ENCODE results near the gene CSPG4. TPM values are rescaled to one million over a fixed set of nuclear protein-coding genes. Genes with fewer than 3 reads are reported as not detected.
A peak's percentile ranks its signal among the peaks of the same experiment; 100 is the strongest.

The CSPG4 gene
- total and polyA plus RNA-seq, 2 of the 4 experiments (the other 2 are of a cell fraction), result 12.4 to 28.4 TPM

DNA sequence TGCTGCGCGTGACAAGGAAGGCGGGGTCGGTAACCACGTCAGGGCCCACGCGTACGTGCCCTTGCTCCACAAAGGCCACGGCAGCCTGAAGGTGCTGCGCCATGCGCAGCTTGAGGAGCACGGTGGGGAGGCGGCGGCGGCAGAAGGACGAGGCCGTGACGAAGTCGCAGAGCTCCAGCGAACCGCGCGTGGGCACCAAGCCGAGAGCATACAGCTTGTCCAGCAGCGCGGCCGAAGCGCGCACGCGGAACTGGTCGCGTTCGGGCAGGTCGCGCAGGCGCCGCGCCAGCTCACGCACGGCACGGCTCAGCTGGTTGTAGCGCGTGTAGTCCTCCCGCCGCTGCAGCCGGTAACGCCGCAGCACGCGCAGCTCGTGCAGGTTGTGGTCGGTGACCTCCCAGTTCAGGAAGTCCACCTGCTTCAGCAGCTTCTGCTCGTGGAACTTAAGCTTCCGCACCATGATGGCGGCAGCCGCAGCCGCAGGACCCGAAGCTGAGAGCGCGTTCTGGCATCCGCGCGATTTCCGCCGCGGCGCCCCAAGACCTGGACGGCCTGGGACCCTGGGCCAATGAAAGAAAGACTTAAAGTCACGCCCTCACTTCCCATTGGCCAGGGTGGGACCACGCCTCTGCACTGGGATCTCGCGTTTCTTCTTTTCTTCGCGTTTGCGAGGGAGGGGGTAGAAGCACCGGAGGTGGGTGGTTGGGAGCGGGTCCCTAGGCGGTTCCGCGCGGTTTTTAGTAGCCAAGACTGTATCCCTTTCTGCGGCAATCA is 72.8 kb downstream of the CSPG4 start, which contains the start of gene IMP3:
Gene IMP3 (minus strand): TSS at position 516 of the 774 bp plus-strand sequence. CDS start 56 bp downstream, at position 460.
- H3K23ac ChIP-seq (ENCODE audit: low read depth, low read length), result peak within 1 kb of the TSS; percentile 96
- H2BK5ac ChIP-seq (ENCODE audit: low read depth, low read length, poor library complexity, severe bottlenecking), result peak within 1 kb of the TSS; percentile 93
- peaks cover 13 to 46% of the 10 kb centered on the region in 2 experiments for H3K79me1 ChIP-seq (ENCODE audit: low read depth in 1 of 2, low read length in 2 of 2)
- H2AK9ac ChIP-seq (replicated peaks; ENCODE audit: low read depth, low read length, poor library complexity), result peak within 1 kb of the TSS; percentile 99
- H3K27ac ChIP-seq (ENCODE audit: insufficient read depth, low read length), result peak within 1 kb of the TSS; percentile 92
- in situ Hi-C loops (cut with MboI; ENCODE audit: low sequenced_read_pairs) (loop anchor here (5.0 kb wide), 1 partner anchor 42 kb away; no protein-coding TSS in a partner anchor), dilution Hi-C loops (cut with HindIII; ENCODE audit: low sequenced_read_pairs, unreplicated experiment) (no loop called here), intact Hi-C loops (cut with micrococcal nuclease) (loop anchor here (2.0 to 5.0 kb wide), 3 partner anchors 21 to 188 kb away; partner anchors contain the start of gene SIN3A)
- peak within 1 kb of the TSS; percentile 93 for H3K9ac ChIP-seq (ENCODE audit: low read depth, low read length)
- peaks cover 24% of the 10 kb centered on the region for H4K20me1 ChIP-seq (ENCODE audit: insufficient read depth, low read length)
- H2AFZ ChIP-seq (replicated peaks; ENCODE audit: low read length, poor library complexity), result peak within 1 kb of the TSS; percentile 97
- peak within 1 kb of the TSS; percentile 59 for H2BK120ac ChIP-seq (ENCODE audit: low read depth, low read length)
- no peaks in the 10 kb centered on the region for H3K36me3 ChIP-seq (ENCODE audit: control insufficient read depth, insufficient read depth, low read length)
- peak within 1 kb of the TSS; percentile 77 for H3K4me3 ChIP-seq (ENCODE audit: insufficient read depth, low read depth, low read length)
- peak within 1 kb of the TSS; percentile 98 for H3K4me2 ChIP-seq (ENCODE audit: low read depth, low read length)
- H4K91ac ChIP-seq (ENCODE audit: insufficient read depth, low read depth, low read length), result peak within 1 kb of the TSS; percentile 93
- peak within 1 kb of the TSS; percentile 7; the same call in 1 of the 3 replicates for H2BK15ac ChIP-seq (ENCODE audit: low read depth, low read length)
- 0 out of 2 replicates have a peak, but pooled peaks cover 4% of the 10 kb centered on the region for H3K9me1 ChIP-seq (ENCODE audit: insufficient read depth, low read length)
- peaks cover 4% of the 10 kb centered on the region; the same call in 1 of the 2 replicates for H3K4me1 ChIP-seq (ENCODE audit: control insufficient read depth, insufficient read depth, low read length)
- H2AK5ac ChIP-seq (ENCODE audit: low read depth, low read length), result peak within 1 kb of the TSS; percentile 94
- no TSS peak for BruUV-seq (replicated peaks)
- H3K18ac ChIP-seq (ENCODE audit: low read depth, low read length), result peak within 1 kb of the TSS; percentile 64
- peak within 1 kb of the TSS; percentile 91 for H3K14ac ChIP-seq (replicated peaks; ENCODE audit: low read depth, low read length)
- H4K5ac ChIP-seq (ENCODE audit: low read depth, low read length), result peak within 1 kb of the TSS; percentile 77
- ChIA-PET CTCF (no interaction called here), POLR2A (ENCODE audit: unreplicated experiment) (interaction anchor here (0.6 to 1.3 kb wide), 2 partner anchors 14 to 44 kb away, joined by 5 to 6 read pairs; partner anchors contain the start of gene SNUPN)
- ATAC-seq (ENCODE audit: low read depth), result peak; percentile 96
- peak; percentile 95 for DNase-seq
- peak within 1 kb of the TSS; percentile 87 for H3K56ac ChIP-seq (ENCODE audit: extremely low read depth, insufficient read depth, low read length)
- no peak within 1 kb of the TSS for H2BK20ac ChIP-seq (ENCODE audit: low read depth, low read length)
- no peaks in the 10 kb centered on the region for H3K27me3 ChIP-seq (ENCODE audit: control insufficient read depth, insufficient read depth, low read length)
- no peaks in the 10 kb centered on the region for H3K9me3 ChIP-seq (ENCODE audit: control insufficient read depth, insufficient read depth, low read length)
- H3K4ac ChIP-seq (ENCODE audit: low read depth, low read length), result peak within 1 kb of the TSS; percentile 97
- H4K8ac ChIP-seq (ENCODE audit: low read depth in 2 of 2, low read length in 2 of 2), result peak within 1 kb of the TSS; percentile 91 to 98
- TF ChIP-seq CHD1 (IDR thresholded peaks at IDR 0.05; ENCODE audit: low read depth, low read length) (no peak), CEBPB (IDR thresholded peaks at IDR 0.05; ENCODE audit: low read depth, low read length) (no peak), MAFK (IDR thresholded peaks at IDR 0.05; ENCODE audit: low read depth, low read length) (no peak), MAZ (IDR thresholded peaks at IDR 0.05; ENCODE audit: borderline replicate concordance, low read depth, low read length) (peak; percentile 93), MXI1 (IDR thresholded peaks at IDR 0.05; ENCODE audit: borderline replicate concordance, low read depth, low read length) (peak; percentile 57), RFX5 (IDR thresholded peaks at IDR 0.05; ENCODE audit: low read depth, low read length) (no peak), POLR2A (IDR thresholded peaks at IDR 0.05; ENCODE audit: low read depth, low read length) (peak; percentile 94)
- TF ChIP-seq, protein P1, sequence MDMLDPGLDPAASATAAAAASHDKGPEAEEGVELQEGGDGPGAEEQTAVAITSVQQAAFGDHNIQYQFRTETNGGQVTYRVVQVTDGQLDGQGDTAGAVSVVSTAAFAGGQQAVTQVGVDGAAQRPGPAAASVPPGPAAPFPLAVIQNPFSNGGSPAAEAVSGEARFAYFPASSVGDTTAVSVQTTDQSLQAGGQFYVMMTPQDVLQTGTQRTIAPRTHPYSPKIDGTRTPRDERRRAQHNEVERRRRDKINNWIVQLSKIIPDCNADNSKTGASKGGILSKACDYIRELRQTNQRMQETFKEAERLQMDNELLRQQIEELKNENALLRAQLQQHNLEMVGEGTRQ (IDR thresholded peaks at IDR 0.05; ENCODE audit: low read depth, low read length), result peak; percentile 61
- WGBS, 2 experiments (ENCODE audit: extremely low coverage in 2 of 2, insufficient read length in 1 of 2), result 0% methylated on average over 35 of the region's 83 CpGs; no CpG with 5 or more reads in 1 of the 2 experiments

Data from IMR-90 (cell line).